HepG2 (cell line): ENCODE data around the gene PDE4D. TPM values are rescaled to one million over a fixed set of nuclear protein-coding genes. Genes with fewer than 3 reads are reported as not detected.
A peak's percentile ranks its signal among the peaks of the same experiment; 100 is the strongest.

Experiments
- ARNT2 ChIP-seq: sonication (generic); formaldehyde crosslinking; IDR thresholded peaks from 2 replicates; pipeline ENCODE4 v1.8.0; 2022; ENCODE audit warnings: mild to moderate bottlenecking, low read depth, missing genetic modification reagents, moderate library complexity
- FOXJ3 ChIP-seq: sonication (generic); formaldehyde crosslinking; IDR thresholded peaks from 2 replicates; pipeline ENCODE4 v1.4.0; 2020; ENCODE audit warnings: missing genetic modification reagents, mild to moderate bottlenecking, borderline replicate concordance
- HBP1 ChIP-seq: IDR thresholded peaks from 2 replicates; pipeline ENCODE4 v1.6.1; 2016; ENCODE audit warnings: low read depth, control low read depth
- HCFC1 ChIP-seq: fragments of 150-350 bp; IDR thresholded peaks from 2 replicates; pipeline ENCODE4 v1.6.1; 2014; ENCODE audit warnings: low read depth, low read length
- HOMEZ ChIP-seq: IDR thresholded peaks from 2 replicates; pipeline ENCODE4 v1.6.1; 2016; ENCODE audit warnings: low read depth
- MEIS1 ChIP-seq: sonication (generic); formaldehyde crosslinking; IDR thresholded peaks from 2 replicates; pipeline ENCODE4 v1.9.0; 2021; ENCODE audit warnings: mild to moderate bottlenecking, missing genetic modification reagents, moderate library complexity, borderline replicate concordance
- PAF1 ChIP-seq: IDR thresholded peaks from 2 replicates; pipeline ENCODE4 v1.6.1; 2016; ENCODE audit warnings: missing genetic modification reagents, missing compliant biosample characterization
- SRY ChIP-seq: sonication (generic); formaldehyde crosslinking; IDR thresholded peaks from 2 replicates; pipeline ENCODE4 v1.8.0; 2022; ENCODE audit warnings: mild to moderate bottlenecking, missing genetic modification reagents
- ZBTB38 ChIP-seq: sonication (generic); formaldehyde crosslinking; IDR thresholded peaks from 2 replicates; pipeline ENCODE4 v1.5.1; 2020; ENCODE audit warnings: mild to moderate bottlenecking, missing genetic modification reagents
- ZNF12 ChIP-seq: sonication (generic); formaldehyde crosslinking; IDR thresholded peaks from 2 replicates; pipeline ENCODE4 v1.5.0; 2020; ENCODE audit warnings: missing genetic modification reagents
- ZNF292 ChIP-seq: sonication (generic); formaldehyde crosslinking; IDR thresholded peaks from 2 replicates; pipeline ENCODE4 v1.8.1; 2022; ENCODE audit warnings: mild to moderate bottlenecking, low read depth, missing genetic modification reagents, borderline replicate concordance
- ZNF3 ChIP-seq: IDR thresholded peaks from 2 replicates; pipeline ENCODE4 v1.7.0; 2017; ENCODE audit warnings: inconsistent platforms
- polyA plus RNA-seq, 8 experiments: library from polyadenylated mRNA; depleted of rRNA in 3 of 8; stranded (reverse) in 7 of 8; unstranded in 1 of 8; fragments of >200 nt; fragmentation: Illumina TruSeq in 4 of 8; extraction: Trizol in 4 of 8; gene quantifications; 2 replicates each; pipeline versions ENCODE4 v1.2.1 to v1.2.3, GENCODE V29; 2011 to 2016; ENCODE audit warnings: low read depth in 4 of 8, missing spikeins in 1 of 8, mixed read lengths in 1 of 8; ENCODE audit not compliant: insufficient read depth in 1 of 8
- total RNA-seq, 5 experiments: library from RNA; depleted of rRNA; stranded (reverse); fragments of >200 nt; fragmentation: Illumina TruSeq; extraction: Trizol; gene quantifications; 2 replicates each; pipeline ENCODE4 v1.2.3, GENCODE V29; 2016; ENCODE audit warnings: low read depth in 1 of 5
- TF ChIP-seq, protein P1 (sequence below): sonication (generic); formaldehyde crosslinking; IDR thresholded peaks from 2 replicates; pipeline ENCODE4 v1.9.0; 2021; ENCODE audit warnings: missing genetic modification reagents, mild to moderate bottlenecking, borderline replicate concordance
- TF ChIP-seq, protein P2 (sequence below): sonication (generic); formaldehyde crosslinking; IDR thresholded peaks from 2 replicates; pipeline ENCODE4 v1.4.0; 2020; ENCODE audit warnings: missing genetic modification reagents; ENCODE audit errors: not compliant biosample characterization
- TF ChIP-seq, protein P3 (sequence below): sonication (generic); formaldehyde crosslinking; IDR thresholded peaks from 2 replicates; pipeline ENCODE4 v1.9.0; 2022; ENCODE audit warnings: low read depth, missing genetic modification reagents
- TF ChIP-seq, protein P4 (sequence below): sonication (generic); formaldehyde crosslinking; IDR thresholded peaks from 2 replicates; pipeline ENCODE4 v1.5.0; 2020; ENCODE audit warnings: missing genetic modification reagents
- TF ChIP-seq, protein P5 (sequence below): sonication (generic); formaldehyde crosslinking; IDR thresholded peaks from 2 replicates; pipeline ENCODE4 v1.4.0; 2020; ENCODE audit warnings: missing genetic modification reagents
- TF ChIP-seq, protein P6 (sequence below): sonication (generic); formaldehyde crosslinking; IDR thresholded peaks from 2 replicates; pipeline ENCODE4 v1.8.1; 2022; ENCODE audit warnings: mild to moderate bottlenecking, missing genetic modification reagents

PDE4D gene
- total and polyA plus RNA-seq, 2 of the 13 experiments (the other 11 are each of a cell fraction or from before 2014, with no cell fraction given), result 7.0 to 12.2 TPM

- no peak for TF ChIP-seq MEIS1
- no peak for TF ChIP-seq ZNF12 (CRISPR knock-in tag)
- TF ChIP-seq FOXJ3 (CRISPR knock-in tag), result peak; percentile 43; the same call in 1 of the 2 replicates
- TF ChIP-seq PAF1 (CRISPR knock-in tag), result no peak
- TF ChIP-seq, protein P1, sequence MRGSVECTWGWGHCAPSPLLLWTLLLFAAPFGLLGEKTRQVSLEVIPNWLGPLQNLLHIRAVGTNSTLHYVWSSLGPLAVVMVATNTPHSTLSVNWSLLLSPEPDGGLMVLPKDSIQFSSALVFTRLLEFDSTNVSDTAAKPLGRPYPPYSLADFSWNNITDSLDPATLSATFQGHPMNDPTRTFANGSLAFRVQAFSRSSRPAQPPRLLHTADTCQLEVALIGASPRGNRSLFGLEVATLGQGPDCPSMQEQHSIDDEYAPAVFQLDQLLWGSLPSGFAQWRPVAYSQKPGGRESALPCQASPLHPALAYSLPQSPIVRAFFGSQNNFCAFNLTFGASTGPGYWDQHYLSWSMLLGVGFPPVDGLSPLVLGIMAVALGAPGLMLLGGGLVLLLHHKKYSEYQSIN (CRISPR knock-in tag), result no peak
- no peak for TF ChIP-seq HBP1
- no peak for TF ChIP-seq ZNF3 (CRISPR knock-in tag)
- TF ChIP-seq, protein P2, sequence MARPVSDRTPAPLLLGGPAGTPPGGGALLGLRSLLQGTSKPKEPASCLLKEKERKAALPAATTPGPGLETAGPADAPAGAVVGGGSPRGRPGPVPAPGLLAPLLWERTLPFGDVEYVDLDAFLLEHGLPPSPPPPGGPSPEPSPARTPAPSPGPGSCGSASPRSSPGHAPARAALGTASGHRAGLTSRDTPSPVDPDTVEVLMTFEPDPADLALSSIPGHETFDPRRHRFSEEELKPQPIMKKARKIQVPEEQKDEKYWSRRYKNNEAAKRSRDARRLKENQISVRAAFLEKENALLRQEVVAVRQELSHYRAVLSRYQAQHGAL (CRISPR knock-in tag), result no peak
- peak; percentile 55; the same call in 1 of the 2 replicates for TF ChIP-seq ZNF292 (CRISPR knock-in tag)
- no peak for TF ChIP-seq ARNT2 (CRISPR knock-in tag)
- TF ChIP-seq, protein P3, sequence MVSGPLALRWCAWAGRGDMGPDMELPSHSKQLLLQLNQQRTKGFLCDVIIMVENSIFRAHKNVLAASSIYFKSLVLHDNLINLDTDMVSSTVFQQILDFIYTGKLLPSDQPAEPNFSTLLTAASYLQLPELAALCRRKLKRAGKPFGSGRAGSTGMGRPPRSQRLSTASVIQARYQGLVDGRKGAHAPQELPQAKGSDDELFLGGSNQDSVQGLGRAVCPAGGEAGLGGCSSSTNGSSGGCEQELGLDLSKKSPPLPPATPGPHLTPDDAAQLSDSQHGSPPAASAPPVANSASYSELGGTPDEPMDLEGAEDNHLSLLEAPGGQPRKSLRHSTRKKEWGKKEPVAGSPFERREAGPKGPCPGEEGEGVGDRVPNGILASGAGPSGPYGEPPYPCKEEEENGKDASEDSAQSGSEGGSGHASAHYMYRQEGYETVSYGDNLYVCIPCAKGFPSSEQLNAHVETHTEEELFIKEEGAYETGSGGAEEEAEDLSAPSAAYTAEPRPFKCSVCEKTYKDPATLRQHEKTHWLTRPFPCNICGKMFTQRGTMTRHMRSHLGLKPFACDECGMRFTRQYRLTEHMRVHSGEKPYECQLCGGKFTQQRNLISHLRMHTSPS (CRISPR knock-in tag), result no peak
- peak; percentile 87 for TF ChIP-seq HOMEZ (CRISPR knock-in tag)
- TF ChIP-seq SRY (CRISPR knock-in tag), result no peak
- no peak for TF ChIP-seq HCFC1
- TF ChIP-seq, protein P4, sequence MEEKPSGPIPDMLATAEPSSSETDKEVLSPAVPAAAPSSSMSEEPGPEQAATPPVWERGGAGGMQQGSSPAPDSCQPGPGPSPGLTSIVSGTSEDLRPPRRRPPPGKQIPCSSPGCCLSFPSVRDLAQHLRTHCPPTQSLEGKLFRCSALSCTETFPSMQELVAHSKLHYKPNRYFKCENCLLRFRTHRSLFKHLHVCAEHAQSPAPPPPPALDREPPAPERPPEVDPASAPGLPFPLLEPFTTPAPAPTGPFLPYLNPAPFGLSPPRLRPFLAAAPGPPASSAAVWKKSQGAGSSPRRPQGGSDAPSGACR (CRISPR knock-in tag), result no peak
- TF ChIP-seq, protein P5, sequence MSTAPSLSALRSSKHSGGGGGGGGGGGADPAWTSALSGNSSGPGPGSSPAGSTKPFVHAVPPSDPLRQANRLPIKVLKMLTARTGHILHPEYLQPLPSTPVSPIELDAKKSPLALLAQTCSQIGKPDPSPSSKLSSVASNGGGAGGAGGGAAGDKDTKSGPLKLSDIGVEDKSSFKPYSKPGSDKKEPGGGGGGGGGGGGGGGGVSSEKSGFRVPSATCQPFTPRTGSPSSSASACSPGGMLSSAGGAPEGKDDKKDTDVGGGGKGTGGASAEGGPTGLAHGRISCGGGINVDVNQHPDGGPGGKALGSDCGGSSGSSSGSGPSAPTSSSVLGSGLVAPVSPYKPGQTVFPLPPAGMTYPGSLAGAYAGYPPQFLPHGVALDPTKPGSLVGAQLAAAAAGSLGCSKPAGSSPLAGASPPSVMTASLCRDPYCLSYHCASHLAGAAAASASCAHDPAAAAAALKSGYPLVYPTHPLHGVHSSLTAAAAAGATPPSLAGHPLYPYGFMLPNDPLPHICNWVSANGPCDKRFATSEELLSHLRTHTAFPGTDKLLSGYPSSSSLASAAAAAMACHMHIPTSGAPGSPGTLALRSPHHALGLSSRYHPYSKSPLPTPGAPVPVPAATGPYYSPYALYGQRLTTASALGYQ (CRISPR knock-in tag), result peak; percentile 55; the same call in 1 of the 2 replicates
- TF ChIP-seq, protein P6, sequence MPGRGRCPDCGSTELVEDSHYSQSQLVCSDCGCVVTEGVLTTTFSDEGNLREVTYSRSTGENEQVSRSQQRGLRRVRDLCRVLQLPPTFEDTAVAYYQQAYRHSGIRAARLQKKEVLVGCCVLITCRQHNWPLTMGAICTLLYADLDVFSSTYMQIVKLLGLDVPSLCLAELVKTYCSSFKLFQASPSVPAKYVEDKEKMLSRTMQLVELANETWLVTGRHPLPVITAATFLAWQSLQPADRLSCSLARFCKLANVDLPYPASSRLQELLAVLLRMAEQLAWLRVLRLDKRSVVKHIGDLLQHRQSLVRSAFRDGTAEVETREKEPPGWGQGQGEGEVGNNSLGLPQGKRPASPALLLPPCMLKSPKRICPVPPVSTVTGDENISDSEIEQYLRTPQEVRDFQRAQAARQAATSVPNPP (CRISPR knock-in tag), result no peak
- TF ChIP-seq ZBTB38, result no peak
These were observed 832.1 kb downstream of the PDE4D start (continued) for GRCh38 chr5:59061377-59061776.
